NCI-H1694 treated with DMSO at 0.1 percent for 48 hours (cell line): ENCODE data around the gene BRAP.
"Not testable (repeated sequence)": the region's sequence is repeated elsewhere in the genome, so short reads cannot be mapped to it uniquely, and the experiment has no call there.

Experiments used
- DNase-seq: peaks from one replicate; lab custom pipeline; 2025; lab: John Stamatoyannopoulos, UW

Gene BRAP

DNA sequence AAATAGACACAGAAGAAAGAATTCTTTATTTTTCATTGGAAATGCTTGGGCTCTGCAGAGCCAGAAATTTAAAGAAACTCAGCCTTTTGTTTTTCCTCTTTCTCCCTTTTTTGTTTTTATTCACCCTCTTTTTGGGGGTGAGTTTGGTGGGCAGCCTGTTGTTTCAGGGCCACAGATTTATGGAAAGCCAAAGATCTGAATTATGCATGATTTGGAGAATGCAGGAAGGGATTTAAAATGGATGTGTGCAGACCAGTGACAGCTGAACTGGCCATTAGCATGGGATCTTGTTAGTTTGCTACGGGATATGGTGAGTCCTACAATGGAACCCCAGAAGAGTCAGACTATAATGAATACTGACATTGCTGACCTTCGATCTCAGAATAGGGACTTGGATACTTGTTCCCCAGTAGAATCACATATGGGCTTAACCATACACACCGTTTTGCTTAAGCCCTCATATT, 79.0 kb downstream of the BRAP start:
- DNase-seq, result no peak

- no peak for DNase-seq
These were observed 79.6 kb downstream of the BRAP start for GRCh38 chr12:111605911-111606766.

GRCh38 chr12:111602857-111603256, 82.9 kb downstream of the BRAP start:
- not testable (repeated sequence) for DNase-seq

GRCh38 chr12:111602348-111602747, 83.4 kb downstream of the BRAP start:
- DNase-seq, result no peak

DNA sequence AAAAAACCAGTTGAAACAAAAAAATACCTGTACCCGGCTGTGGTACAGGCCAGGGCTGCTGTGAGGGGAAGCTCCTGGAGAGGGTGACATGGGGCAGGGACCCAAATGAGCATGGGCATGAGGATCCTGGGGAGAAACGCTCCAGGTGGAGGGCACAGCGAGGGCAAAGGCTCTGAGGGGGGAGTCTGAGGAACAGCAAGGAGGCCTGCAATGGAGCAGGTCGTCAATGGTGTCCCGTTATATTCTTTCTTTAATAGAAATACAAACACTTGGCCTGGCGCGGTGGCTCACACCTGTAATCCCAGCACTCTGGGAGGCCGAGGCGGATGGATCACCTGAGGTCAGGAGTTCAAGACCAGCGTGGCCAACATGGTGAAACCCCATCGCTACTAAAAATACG, 84.8 kb downstream of the BRAP start:
- not testable (repeated sequence) for DNase-seq

GRCh38 chr12:111600205-111600642, 85.5 kb downstream of the BRAP start:
- DNase-seq, result no peak

GRCh38 chr12:111599453-111600204, 86.1 kb downstream of the BRAP start:
- peak; percentile 74 for DNase-seq

DNA sequence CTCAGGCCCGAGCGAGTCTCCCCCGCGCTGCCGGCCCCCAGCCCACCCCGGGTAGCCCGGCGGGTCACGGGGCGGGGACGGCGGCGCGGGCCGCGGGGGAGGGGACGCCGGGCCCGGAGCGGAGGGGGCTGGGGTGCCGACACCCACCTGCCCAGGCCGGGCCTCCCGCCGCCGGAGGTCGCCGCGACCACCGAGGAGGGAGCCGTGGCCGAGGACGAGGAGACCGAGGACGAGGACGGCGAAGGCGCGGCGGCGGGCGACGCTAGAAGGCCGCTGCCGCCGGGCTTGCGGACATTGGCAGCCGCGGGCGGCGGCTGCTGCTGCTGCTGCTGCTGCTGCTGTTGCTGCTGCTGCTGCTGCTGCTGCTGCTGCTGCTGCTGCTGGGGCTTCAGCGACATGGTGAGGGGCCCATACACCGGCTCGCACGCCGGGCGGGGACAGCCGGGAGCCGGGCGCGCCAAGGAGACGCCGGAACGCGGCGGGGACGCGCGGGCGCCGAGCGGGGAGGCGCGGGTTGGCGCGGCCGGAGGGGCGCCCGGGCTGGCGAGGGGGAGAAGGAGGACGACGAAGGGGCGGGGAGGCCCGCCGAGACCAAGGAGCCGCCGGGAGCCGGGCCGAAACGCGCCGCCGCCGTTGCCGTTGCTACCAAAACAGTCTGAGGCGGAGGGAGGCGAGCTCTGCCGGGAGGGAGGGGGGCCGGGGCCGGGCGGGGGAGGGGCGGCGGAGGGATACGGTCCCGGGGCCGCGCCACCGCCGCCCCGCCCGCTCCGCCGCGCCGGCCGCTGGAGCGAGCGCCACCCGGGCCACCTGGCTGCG, 86.9 kb downstream of the BRAP start, which contains the start of gene ATXN2:
Gene ATXN2 (minus strand): TSS at position 679 of the 816 bp plus-strand sequence. CDS start 281 bp downstream, at position 398.
- no peak for DNase-seq

DNA sequence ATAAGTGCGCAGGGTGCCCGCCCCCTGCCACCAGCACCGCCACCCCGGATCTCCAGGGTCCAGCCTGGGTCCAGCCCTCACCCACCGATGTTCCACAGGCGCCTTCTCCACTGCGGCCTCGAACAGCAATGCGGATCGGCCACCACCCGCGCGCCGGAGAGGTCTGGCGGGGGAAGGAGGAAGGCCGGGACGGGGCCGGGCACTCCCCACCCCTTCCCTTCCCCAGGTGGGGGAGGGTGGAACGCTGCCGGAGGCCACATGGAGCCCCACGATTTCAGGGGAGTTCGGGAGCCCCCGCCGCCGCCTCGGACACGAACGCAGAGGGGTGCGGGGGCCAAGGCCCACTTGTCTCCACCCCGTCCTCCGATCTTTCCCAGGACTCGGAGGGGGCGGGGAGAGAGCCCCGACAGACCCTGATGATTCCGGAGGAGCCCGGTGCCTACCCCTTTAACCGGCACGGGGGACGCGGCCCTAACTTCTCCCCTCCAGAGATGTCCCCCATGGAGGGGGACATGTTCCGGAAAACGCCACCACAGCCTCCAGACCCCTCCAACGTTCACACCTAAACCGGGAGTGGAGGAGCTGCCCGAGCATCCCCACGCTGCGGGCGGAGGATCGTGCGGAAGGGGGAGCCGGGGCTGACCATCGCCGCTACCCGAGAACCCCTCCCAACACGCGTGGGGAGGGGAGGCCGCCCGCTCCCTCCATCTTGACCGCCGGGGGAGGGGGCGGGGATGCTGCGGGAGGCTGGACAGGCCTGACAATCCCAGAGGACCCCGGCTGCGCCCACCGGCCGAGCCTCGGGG, 87.7 kb downstream of the BRAP start:
- DNase-seq, result no peak

- DNase-seq, result no peak
These were observed 88.5 kb downstream of the BRAP start for GRCh38 chr12:111596985-111597830.

- not testable (repeated sequence) for DNase-seq
These were observed 90.4 kb downstream of the BRAP start for GRCh38 chr12:111595341-111595835.
